K562 (cell line): Measurements from ENCODE around the gene CDKL1. TPM values are rescaled to one million over a fixed set of nuclear protein-coding genes. Genes with fewer than 3 reads are reported as not detected.
A peak's percentile ranks its signal among the peaks of the same experiment; 100 is the strongest.

Experiments
- ATAC-seq: fragments of 200-7000 bp; cut with Tn5 transposase; 3 replicates; pipeline ENCODE4 v1.9.1; 2020; ENCODE audit warnings: moderate library complexity
- BruUV-seq: library from RNA; stranded (reverse); fragments of 400-500 nt; replicated peaks from 2 replicates; lab custom pipeline; 2021; lab: Mats Ljungman, UMichigan
- CTCF ChIA-PET: fragments of 300-600 bp; formaldehyde crosslinking; extraction: SDS; loops from one replicate; lab custom pipeline; 2021; ENCODE audit warnings: low intra/inter-chr PET ratio; lab: Yijun Ruan, JAX
- POLR2A ChIA-PET: fragments of 300-600, 350-650 bp; sonication (Branson Sonifier 250); formaldehyde crosslinking; extraction: SDS; loops from one replicate; lab custom pipeline; 2021; ENCODE audit warnings: antibody characterized with exemption, inconsistent platforms; lab: Yijun Ruan, JAX
- DNase-seq, 4 experiments: peaks; one replicate each; pipeline versions ENCODE4 v3.0.0 to v3.0.0-alpha.2; 2011 to 2018; ENCODE audit warnings: low spot score in 3 of 4, mixed read lengths in 3 of 4; ENCODE audit errors: extremely low read depth in 1 of 4
- FAIRE-seq: peaks from 2 replicates; lab custom pipeline; 2011; peaks lifted over from hg19 to GRCh38; lab: Jason Lieb, UNC
- H2AFZ ChIP-seq: 2 replicates; pipeline ENCODE4 v1.6.0; 2011; ENCODE audit warnings: low read depth, low read length, control low read depth, inconsistent platforms
- H3K27ac ChIP-seq: fragments of 200-600 bp; 3 replicates; pipeline ENCODE4 v1.8.0; 2011; ENCODE audit warnings: low read depth, mild to moderate bottlenecking, control low read depth, inconsistent platforms, low read length, moderate library complexity, mixed read lengths; ENCODE audit errors: extremely low read depth
- H3K27me3 ChIP-seq, 2 experiments: fragments of 300-600 bp in 1 of 2; 2 replicates in 1 of 2; 3 replicates in 1 of 2; pipeline versions ENCODE4 v1.6.0 to v1.8.0; 2011; ENCODE audit warnings: inconsistent platforms in 2 of 2, low read length in 2 of 2, mild to moderate bottlenecking in 1 of 2, mixed read lengths in 1 of 2, moderate library complexity in 1 of 2; ENCODE audit not compliant: control insufficient read depth in 2 of 2, insufficient read depth in 2 of 2
- H3K36me3 ChIP-seq: fragments of 300-600 bp; 3 replicates; pipeline ENCODE4 v1.8.0; 2011; ENCODE audit warnings: mild to moderate bottlenecking, low read length, inconsistent platforms; ENCODE audit not compliant: control insufficient read depth, insufficient read depth
- H3K4me1 ChIP-seq, 2 experiments: fragments of 200-600 bp in 1 of 2; replicated peaks in 1 of 2; 2 replicates in 1 of 2; 3 replicates in 1 of 2; pipeline versions ENCODE4 v1.5.1 to v1.8.0; 2011; ENCODE audit warnings: inconsistent platforms in 2 of 2, low read length in 2 of 2, mild to moderate bottlenecking in 1 of 2, mixed read lengths in 1 of 2, moderate library complexity in 1 of 2; ENCODE audit not compliant: control insufficient read depth in 2 of 2, insufficient read depth in 2 of 2
- H3K4me2 ChIP-seq: 2 replicates; pipeline ENCODE4 v1.6.1; 2011; ENCODE audit warnings: low read length, control low read depth, inconsistent platforms, mixed read lengths; ENCODE audit not compliant: insufficient read depth
- H3K4me3 ChIP-seq: fragments of 200-600 bp; sonication (generic), shearing (Covaris generic); 2 replicates; pipeline ENCODE4 v1.5.1; 2016; ENCODE audit warnings: control low read depth, inconsistent platforms
- H3K79me2 ChIP-seq: fragments of 200-600 bp; 3 replicates; pipeline ENCODE4 v1.8.0; 2011; ENCODE audit warnings: low read length, inconsistent platforms; ENCODE audit not compliant: control insufficient read depth, insufficient read depth
- H3K9ac ChIP-seq, 2 experiments: 2 replicates each; pipeline versions ENCODE4 v1.6.0 to v1.6.1; 2011; ENCODE audit warnings: low read depth in 2 of 2, low read length in 2 of 2, control low read depth in 1 of 2, inconsistent platforms in 1 of 2, mild to moderate bottlenecking in 1 of 2, mixed read lengths in 1 of 2; ENCODE audit not compliant: insufficient read depth in 1 of 2
- H3K9me1 ChIP-seq: one replicate; pipeline ENCODE4 v1.6.0; 2011; ENCODE audit warnings: inconsistent platforms, mild to moderate bottlenecking, low read length, moderate library complexity; ENCODE audit not compliant: control insufficient read depth, insufficient read depth
- H3K9me3 ChIP-seq: replicated peaks from 2 replicates; pipeline ENCODE4 v1.5.1; 2011; ENCODE audit warnings: low read depth, low read length, inconsistent platforms; ENCODE audit not compliant: control insufficient read depth, insufficient read depth
- H4K20me1 ChIP-seq: replicated peaks from 2 replicates; pipeline ENCODE4 v1.6.1; 2011; ENCODE audit warnings: low read length, inconsistent platforms, mixed read lengths; ENCODE audit not compliant: control insufficient read depth, insufficient read depth
- CBX5 ChIP-seq: IDR thresholded peaks from 2 replicates; pipeline ENCODE4 v1.6.1; 2014; ENCODE audit warnings: low read depth, borderline replicate concordance
- CHCHD3 ChIP-seq: fragments of 250-450 bp; sonication (Bioruptor Pico); IDR thresholded peaks from 2 replicates; pipeline ENCODE4 v2.1.2; 2022; ENCODE audit warnings: mild to moderate bottlenecking
- CXXC5 ChIP-seq: fragments of 250-450 bp; sonication (Bioruptor Pico); IDR thresholded peaks from 2 replicates; pipeline ENCODE4 v1.8.0; 2022; ENCODE audit warnings: inconsistent platforms, mild to moderate bottlenecking, moderate library complexity
- DNMT1 ChIP-seq: fragments of 450-650 bp; IDR thresholded peaks from 2 replicates; pipeline ENCODE4 v1.6.1; 2016; ENCODE audit warnings: antibody characterized with exemption, mild to moderate bottlenecking
- FOXA1 ChIP-seq: fragments of 450-650 bp; IDR thresholded peaks from 2 replicates; pipeline ENCODE4 v1.6.1; 2016; ENCODE audit warnings: mild to moderate bottlenecking, borderline replicate concordance
- GATAD2B ChIP-seq: fragments of 450-650 bp; IDR thresholded peaks from 2 replicates; pipeline ENCODE4 v1.6.1; 2017; ENCODE audit warnings: mild to moderate bottlenecking, borderline replicate concordance
- HSF4 ChIP-seq: fragments of 250-450 bp; sonication (Bioruptor Pico); IDR thresholded peaks from 2 replicates; pipeline ENCODE4 v2.1.2; 2022; ENCODE audit warnings: mild to moderate bottlenecking, moderate library complexity, borderline replicate concordance
- KLF16 ChIP-seq: IDR thresholded peaks from 2 replicates; pipeline ENCODE4 v1.6.1; 2016; ENCODE audit warnings: antibody characterized with exemption
- MXD1 ChIP-seq: fragments of 250-450 bp; sonication (Bioruptor Pico); IDR thresholded peaks from 2 replicates; pipeline ENCODE4 v1.8.0; 2021; ENCODE audit warnings: borderline replicate concordance, mild to moderate bottlenecking, moderate library complexity; ENCODE audit not compliant: poor library complexity, severe bottlenecking
- RBM14 ChIP-seq: fragments of 200-400 bp; formaldehyde crosslinking; IDR thresholded peaks from 2 replicates; pipeline ENCODE4 v1.6.1; 2018; ENCODE audit warnings: low read depth, mild to moderate bottlenecking, low read length, moderate library complexity, borderline replicate concordance; ENCODE audit not compliant: insufficient read depth
- SMAD4 ChIP-seq: fragments of 250-450 bp; sonication (Bioruptor Pico); conservative IDR thresholded peaks from 2 replicates; pipeline ENCODE4 v1.8.0; 2021; ENCODE audit warnings: inconsistent platforms, mild to moderate bottlenecking, moderate library complexity
- ZNF668 ChIP-seq: fragments of 250-450 bp; sonication (Bioruptor Pico); IDR thresholded peaks from 2 replicates; pipeline ENCODE4 v1.8.0; 2022; ENCODE audit warnings: mild to moderate bottlenecking, inconsistent platforms
- ZNF764 ChIP-seq: fragments of 250-450 bp; sonication (Bioruptor Pico); IDR thresholded peaks from 2 replicates; pipeline ENCODE4 v1.4.0; 2020; ENCODE audit warnings: low read depth, mild to moderate bottlenecking, moderate library complexity
- WGBS: fragments of 100-300 bp; shearing (Covaris generic); methylation state at CpG from one replicate; pipeline ENCODE4 v1.1.6; 2016; ENCODE audit warnings: low coverage, mixed read lengths; ENCODE audit not compliant: insufficient coverage; ENCODE audit errors: missing lambda C conversion rate; 5-methylcytosine and 5-hydroxymethylcytosine counted together
- in situ Hi-C: fragments of 300-500 bp; cut with MboI; formaldehyde crosslinking; loops from 4 replicates; pipeline ENCODE4 v1.15.0; 2018; ENCODE audit warnings: inconsistent platforms, mixed read lengths
- intact Hi-C: fragments of 100-400 bp; cut with micrococcal nuclease; formaldehyde crosslinking; loops from 2 replicates; pipeline ENCODE4 v1.14.2; 2022
- polyA plus RNA-seq, 8 experiments: library from polyadenylated mRNA; depleted of rRNA in 4 of 8; stranded (reverse) in 5 of 8; unstranded in 3 of 8; fragments of >200 nt; fragmentation: Nextera tagmentation in 2 of 8; fragmentation: Illumina TruSeq in 1 of 8; extraction: Ambion mirVana in 2 of 8; extraction: Trizol in 1 of 8; gene quantifications; 2 replicates each; pipeline versions ENCODE4 v1.2.1 to v1.2.3, GENCODE V29; 2011 to 2014; ENCODE audit warnings: inconsistent platforms in 1 of 8, missing spikeins in 1 of 8
- total RNA-seq, 7 experiments: library from RNA; depleted of rRNA in 6 of 7; stranded (reverse); fragments of >200 nt in 6 of 7; fragmentation: Illumina TruSeq in 2 of 7; extraction: Trizol in 2 of 7; gene quantifications; 2 replicates each; pipeline versions ENCODE4 v1.2.1 to v1.2.3, GENCODE V29; 2011 to 2021; ENCODE audit warnings: low replicate concordance in 1 of 7

CDKL1 gene
- total and polyA plus RNA-seq, 9 of the 15 experiments (the other 6 are each of a cell fraction or from before 2014, with no cell fraction given), result 2.3 to 35.0 (median 7.5) TPM

GRCh38 chr14:50333014-50333509 lies 63.6 kb downstream of the CDKL1 start:
- intact Hi-C loops (no loop called here), in situ Hi-C loops (loop anchor here (25.0 kb wide), 1 partner anchor 454 kb away; no protein-coding TSS in a partner anchor)
- Histone ChIP-seq H3K27ac (no peak overlapping the region), H3K79me2 (no peaks in the 10 kb centered on the region), H3K4me2 (no peak overlapping the region), H3K36me3 (peaks cover 17% of the 10 kb centered on the region; the same call in 2 of the 3 replicates), H4K20me1 (no peaks in the 10 kb centered on the region), H3K4me3 (no peak overlapping the region), H3K4me1 (peaks cover 0 to 5% of the 10 kb centered on the region in 2 experiments; a peak in 1 of 5 replicates), H3K9me1 (no peaks in the 10 kb centered on the region), H2AFZ (no peak overlapping the region)
- no peak for DNase-seq
- no TSS peak for BruUV-seq
- FAIRE-seq, result no peak
- ATAC-seq, result no peak
- POLR2A ChIA-PET, result interaction anchor here (0.7 kb wide), 1 partner anchor 199 kb away, joined by 3 read pairs; the partner anchor contains the start of gene MAP4K5
- TF ChIP-seq CXXC5 (CRISPR knock-in tag) (0 out of 2 replicates have a peak, but pooled peaks have one; percentile 15), FOXA1 (no peak), CBX5 (no peak), ZNF668 (CRISPR knock-in tag) (0 out of 2 replicates have a peak, but pooled peaks have one; percentile 47), SMAD4 (CRISPR knock-in tag) (peak; percentile 41; the same call in 1 of the 2 replicates)
- TF ChIP-seq, all 486 proteins: peak for 3
- Histone ChIP-seq H3K9me3 (no peaks in the 10 kb centered on the region), H3K27me3 (no peaks in the 10 kb centered on the region), H3K9ac (no peak overlapping the region)
- CTCF ChIA-PET, result no interaction called here
- 46% methylated on average over 3 of the region's 3 CpGs for WGBS

GRCh38 chr14:50331596-50331995 lies 65.1 kb downstream of the CDKL1 start:
- FAIRE-seq (no peak), ATAC-seq (no peak), DNase-seq (no peak)
- H3K4me2 ChIP-seq, result no peak overlapping the region
- ChIA-PET POLR2A (interaction anchor here (0.7 to 1.3 kb wide), 2 partner anchors 11 to 65 kb away, joined by 3 read pairs; partner anchors contain the start of gene CDKL1), CTCF (no interaction called here)
- no peaks in the 10 kb centered on the region for H3K9me1 ChIP-seq
- no peak overlapping the region for H3K4me3 ChIP-seq
- H4K20me1 ChIP-seq, result no peaks in the 10 kb centered on the region
- no peak overlapping the region for H2AFZ ChIP-seq
- H3K9ac ChIP-seq, result no peak overlapping the region
- peaks cover 21% of the 10 kb centered on the region; the same call in 2 of the 3 replicates for H3K36me3 ChIP-seq
- in situ Hi-C loops, result loop anchor here (25.0 kb wide), 1 partner anchor 456 kb away; no protein-coding TSS in a partner anchor
- no peaks in the 10 kb centered on the region for H3K9me3 ChIP-seq
- no TSS peak for BruUV-seq
- H3K27ac ChIP-seq, result no peak overlapping the region
- no peaks in the 10 kb centered on the region for H3K79me2 ChIP-seq
- H3K27me3 ChIP-seq, result no peaks in the 10 kb centered on the region
- H3K4me1 ChIP-seq, result peaks cover 0 to 5% of the 10 kb centered on the region in 2 experiments; a peak in 1 of 5 replicates
- intact Hi-C loops, result no loop called here
- TF ChIP-seq KLF16, result no peak
- no peak for TF ChIP-seq HSF4 (CRISPR knock-in tag)
- TF ChIP-seq RBM14, result no peak
- no peak for TF ChIP-seq ZNF764 (CRISPR knock-in tag)
- TF ChIP-seq DNMT1, result no peak
- TF ChIP-seq MXD1 (CRISPR knock-in tag), result no peak
- TF ChIP-seq CHCHD3 (CRISPR knock-in tag), result no peak
- no peak for TF ChIP-seq SMAD4 (CRISPR knock-in tag)
- TF ChIP-seq GATAD2B, result no peak
